NCI-H69 (cell line): ENCODE data around the gene DUSP15.
A peak's percentile ranks its signal among the peaks of the same experiment; 100 is the strongest.

Experiments used
- DNase-seq: peaks from one replicate; lab custom pipeline; 2025; lab: John Stamatoyannopoulos, UW

The DUSP15 gene

GRCh38 chr20:31894980-31895675, 24.8 kb upstream of the DUSP15 start:
- DNase-seq = no peak

- peak; percentile 69 for DNase-seq
Measured at GRCh38 chr20:31890646-31891045, 20.3 kb upstream of the DUSP15 start.

DNA sequence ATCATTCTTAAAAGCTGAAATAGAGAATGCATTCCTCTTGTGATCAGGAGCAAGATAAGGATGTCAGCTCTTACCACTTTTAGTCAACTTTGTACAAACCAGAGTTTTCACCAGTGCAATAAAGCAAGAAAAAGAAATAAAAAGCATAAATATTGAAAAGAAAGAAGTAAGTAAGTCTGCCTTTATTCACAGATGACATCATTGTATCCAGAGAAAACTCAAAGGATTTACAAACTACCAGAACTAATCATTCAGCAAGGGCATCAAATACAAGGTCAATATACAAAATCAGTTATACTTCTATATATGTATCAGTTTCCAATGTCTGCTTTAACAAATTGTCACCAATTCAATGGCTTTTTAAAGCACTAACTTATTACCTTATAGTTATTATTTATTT, 13.5 kb upstream of the DUSP15 start:
- no peak for DNase-seq

GRCh38 chr20:31881945-31882344, 11.6 kb upstream of the DUSP15 start:
- no peak for DNase-seq

GRCh38 chr20:31879143-31879987, 9.0 kb upstream of the DUSP15 start:
- DNase-seq = peak; percentile 99

DNA sequence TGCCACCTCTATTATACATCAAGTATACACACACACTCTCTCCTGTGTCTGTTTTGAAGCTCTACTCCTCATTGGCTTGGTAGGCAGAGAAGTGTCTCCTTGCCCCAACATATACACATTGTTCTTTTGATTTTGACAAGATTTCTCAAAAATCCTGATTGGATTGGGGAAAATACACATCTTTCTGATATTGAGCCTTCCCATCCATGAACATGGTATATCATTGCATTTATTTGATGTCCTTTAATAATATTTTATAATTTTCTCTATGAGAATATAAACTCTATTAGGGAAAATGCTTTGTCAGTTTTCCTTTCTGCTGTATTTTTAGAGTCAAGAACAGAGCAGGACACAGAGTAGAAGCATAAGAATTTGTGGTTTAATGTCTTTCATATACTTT, 7.4 kb upstream of the DUSP15 start:
- no peak for DNase-seq

GRCh38 chr20:31875671-31876070, 5.3 kb upstream of the DUSP15 start:
- no peak for DNase-seq

DNA sequence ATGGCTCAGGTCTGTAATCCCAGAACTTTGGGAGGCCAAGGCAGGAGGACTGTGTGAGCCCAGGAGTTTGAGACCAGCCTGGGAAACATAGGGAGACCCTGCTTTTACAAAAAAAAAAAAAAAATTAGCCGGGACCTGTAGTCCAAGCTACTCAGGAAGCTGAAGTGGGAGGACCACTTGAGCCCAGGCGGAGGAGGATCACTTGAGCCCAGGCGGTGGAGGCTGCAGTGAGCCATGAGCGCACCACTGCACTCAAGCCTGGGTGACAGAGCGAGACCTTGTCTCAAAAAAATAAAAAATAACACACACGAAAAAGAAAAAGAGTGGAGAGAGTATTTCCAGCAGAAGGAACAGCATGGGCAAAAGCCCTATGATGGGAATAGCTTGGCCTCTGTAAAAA, 2.1 kb upstream of the DUSP15 start:
- no peak for DNase-seq

DNA sequence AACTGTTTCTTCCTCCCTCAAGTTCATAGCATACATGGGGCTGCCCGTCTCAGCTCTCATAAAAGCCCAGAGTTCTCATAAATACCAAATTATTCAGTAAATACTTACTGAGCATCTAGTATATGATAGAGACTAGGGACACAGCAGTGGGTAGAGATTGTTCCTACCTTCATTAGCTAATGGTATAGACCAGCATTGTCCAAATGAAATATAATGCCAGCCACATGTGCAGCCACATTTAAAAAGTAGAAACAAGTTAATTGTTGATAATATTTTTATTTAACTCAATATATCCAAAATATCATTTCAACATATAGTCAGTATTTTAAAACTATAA, 1.3 kb upstream of the DUSP15 start:
- no peak for DNase-seq

DNA sequence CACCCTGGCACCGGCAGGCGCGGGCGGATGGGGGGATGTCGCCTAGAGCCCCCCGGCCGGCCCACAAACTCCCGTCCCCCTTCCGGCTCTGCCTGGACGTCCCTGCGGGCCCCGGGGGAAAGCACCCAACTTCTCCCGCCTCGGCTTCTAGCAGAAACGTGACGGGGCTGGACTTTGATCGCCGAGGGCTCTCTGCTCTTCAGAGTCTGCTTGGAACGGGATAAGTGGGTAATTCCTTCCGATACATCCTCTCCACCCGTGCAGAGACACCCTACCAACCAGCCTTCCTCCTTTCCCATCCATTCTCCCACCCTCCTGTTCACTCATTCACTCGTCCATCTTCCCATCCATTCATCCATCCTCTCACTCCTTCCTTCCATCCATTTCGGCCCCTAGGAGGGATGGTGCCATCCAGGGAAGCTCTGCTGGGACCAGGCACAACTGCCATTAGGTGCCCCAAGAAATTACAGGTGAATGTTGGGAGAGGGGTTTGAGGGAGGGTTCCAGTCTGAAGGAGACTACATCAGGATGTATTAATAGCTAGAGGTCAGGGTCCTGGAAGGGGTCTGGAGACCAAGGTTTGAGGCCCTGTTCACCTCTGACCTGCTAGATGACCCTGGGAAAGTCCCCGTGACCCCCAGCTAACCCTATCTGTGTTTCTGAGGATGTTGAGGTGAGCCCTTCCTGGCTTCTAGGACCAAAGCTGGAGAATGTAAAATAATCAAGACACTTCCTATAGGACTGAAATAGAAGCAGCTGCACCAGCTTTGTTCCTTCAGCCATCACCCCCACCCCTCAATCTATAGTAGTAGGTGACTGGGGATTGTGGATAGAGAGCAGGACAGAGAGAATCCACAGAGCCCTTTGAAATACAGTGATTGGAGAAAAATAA, 645 bp upstream of the DUSP15 start:
- DNase-seq = peak; percentile 55

GRCh38 chr20:31869673-31869941, 720 bp downstream of the DUSP15 start:
- no peak for DNase-seq

GRCh38 chr20:31868853-31869672, 1.3 kb downstream of the DUSP15 start:
- no peak for DNase-seq

- no peak for DNase-seq
Measured at GRCh38 chr20:31866221-31866620, 4.1 kb downstream of the DUSP15 start.

DNA sequence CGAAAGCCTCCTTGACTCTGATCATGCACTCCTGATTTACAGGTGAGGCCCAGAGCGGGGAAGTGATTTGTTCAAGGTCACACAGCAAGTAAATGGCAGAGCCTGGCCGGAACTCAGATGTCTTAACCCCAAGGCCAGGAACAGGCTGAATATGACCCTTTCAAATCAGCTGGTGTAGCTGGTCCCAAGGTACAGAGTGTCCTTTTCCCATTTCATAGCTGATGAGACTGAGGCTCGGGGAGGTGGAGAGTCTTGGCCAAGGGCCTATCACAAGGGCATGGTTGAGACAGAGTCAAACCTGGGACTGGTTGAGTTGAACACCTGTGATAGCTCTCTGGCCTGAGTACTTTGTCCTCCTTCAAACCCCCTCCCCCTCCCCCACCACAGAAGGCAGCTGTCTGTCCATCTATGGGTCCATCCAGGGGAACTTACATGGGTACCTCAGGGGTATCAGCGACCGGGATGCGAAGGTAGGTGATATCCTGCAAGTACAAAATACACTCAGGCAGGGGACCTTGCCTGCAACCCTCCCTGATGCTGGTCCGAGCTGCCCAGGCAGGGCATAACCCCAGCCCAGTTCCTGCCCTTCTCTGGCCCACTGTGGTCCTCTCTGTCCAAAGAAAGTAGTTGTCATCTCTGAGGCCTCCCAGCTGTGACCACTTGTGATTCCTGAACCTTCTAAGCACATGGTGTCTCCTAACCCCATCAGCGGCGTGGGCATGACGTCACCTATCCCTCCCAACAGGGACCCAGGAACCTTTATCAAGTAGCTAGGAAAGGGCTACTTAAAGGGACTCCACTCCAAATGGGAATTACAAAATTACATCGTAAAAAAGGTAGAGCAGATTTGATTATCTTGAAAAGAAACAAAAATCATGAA, 5.6 kb downstream of the DUSP15 start:
- no peak for DNase-seq

DNA sequence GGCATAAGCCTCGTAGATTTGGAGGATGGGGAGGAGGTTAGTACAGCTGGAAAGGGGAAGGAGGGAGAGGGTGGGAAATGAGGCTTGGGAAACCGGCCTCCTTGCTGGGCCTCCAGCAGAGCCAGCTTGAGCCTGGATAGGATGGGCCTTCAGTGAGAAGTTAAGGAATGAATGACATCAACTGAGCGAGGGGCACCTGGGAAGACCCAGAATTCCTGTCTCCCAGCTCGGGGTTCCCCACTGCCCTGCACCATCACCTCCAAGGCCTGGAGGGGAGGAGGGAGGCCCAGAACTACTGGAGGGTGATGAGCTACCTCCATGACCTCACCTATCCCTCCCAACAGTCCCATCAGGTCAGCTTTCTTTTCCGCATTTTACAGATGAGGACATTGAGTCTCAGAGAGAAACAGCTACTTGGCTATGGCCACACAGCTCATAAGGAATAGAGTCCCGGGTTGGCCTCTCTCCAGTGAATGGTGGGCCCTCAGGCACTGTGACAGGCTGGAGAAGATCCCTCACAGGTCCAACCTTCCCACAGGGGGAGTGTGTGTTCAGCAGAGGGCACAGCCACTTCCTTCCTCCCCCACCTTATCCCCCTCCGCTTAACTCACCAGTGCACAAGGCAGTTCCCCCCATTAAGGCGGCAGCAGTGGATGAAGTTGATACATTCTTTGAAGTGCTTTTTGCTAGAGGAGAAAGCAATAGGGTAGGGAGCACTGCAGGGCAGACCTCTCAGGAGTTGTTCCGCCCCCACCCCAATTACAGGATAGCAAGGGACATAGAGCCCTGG, 6.8 kb downstream of the DUSP15 start:
- no peak for DNase-seq

DNA sequence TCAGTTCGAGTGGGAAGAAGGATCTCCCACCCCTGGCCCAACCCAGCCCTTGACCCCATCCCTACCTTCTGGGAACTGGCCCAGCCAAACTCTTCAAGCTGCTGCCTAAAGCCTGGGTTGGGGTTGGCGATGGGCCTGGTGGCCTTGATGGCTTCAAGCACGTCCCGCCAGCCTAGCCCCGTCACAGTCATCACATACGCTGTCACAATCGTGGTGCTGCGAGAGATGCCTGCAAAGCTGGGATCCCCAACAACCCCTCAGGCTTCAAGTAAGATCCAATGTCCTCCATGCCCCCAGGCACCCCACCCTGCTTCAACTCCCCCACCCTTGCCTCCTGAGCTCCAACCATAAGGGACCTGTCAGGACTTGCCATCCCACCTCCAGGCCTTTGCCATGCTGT, 7.8 kb downstream of the DUSP15 start:
- no peak for DNase-seq

- no peak for DNase-seq
Measured at GRCh38 chr20:31862157-31862470, 8.2 kb downstream of the DUSP15 start.

DNA sequence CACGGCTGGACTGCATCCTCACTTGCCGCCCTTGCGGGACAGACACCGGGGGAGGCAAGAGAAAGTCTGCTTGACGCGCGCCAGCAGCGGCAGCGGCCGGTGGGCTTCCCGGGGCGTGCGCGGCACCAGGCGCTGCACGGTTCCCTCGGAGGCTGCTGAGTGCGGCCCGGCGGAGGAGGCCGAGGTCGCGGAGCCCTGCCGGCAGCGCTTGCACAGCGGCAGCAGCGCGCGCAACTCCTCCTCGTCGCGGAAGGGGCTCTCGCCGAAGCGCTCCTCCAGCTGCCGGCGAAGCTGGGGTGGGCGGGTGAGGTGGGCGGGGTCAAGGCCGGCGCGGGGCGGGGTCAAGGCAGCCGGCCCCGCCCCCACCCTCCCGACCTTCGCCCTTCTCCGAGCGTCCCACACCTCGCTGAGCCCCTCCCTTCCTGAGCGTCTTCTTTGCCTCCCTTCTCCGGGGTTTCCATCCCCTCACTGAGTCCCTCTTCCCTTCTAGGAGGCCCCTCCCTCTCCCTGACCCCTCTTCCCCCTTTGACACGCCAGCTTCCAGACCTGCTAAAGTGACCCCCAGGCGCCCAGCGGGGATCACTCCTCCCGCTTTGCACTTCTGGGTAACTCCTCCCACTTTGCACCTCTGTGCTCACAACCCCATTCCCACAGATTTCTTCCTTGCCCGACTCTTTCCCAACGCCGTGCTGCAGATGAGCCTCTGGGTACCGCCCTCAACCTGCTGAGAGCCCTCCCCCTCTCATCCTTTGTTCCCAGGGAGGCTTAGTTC, 8.8 kb downstream of the DUSP15 start:
- peak; percentile 95 for DNase-seq

DNA sequence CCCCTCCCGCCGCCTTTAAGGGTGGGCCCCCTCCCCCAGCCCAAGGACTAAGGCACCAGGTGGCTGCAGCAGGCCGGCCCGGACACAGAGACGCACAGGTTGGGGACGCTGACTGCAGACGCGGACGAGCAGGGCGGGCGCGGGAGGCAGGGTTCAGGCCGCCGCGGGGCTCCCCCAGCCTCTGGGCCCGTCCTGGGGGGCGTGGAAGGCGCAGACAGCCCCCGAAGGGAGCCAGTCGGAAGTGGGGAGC, 9.3 kb downstream of the DUSP15 start:
- DNase-seq = peak; percentile 81
